Sigmoid colon (tissue), 7 donors: ENCODE results near the gene PHTF2. TPM values are rescaled to one million over a fixed set of nuclear protein-coding genes. Genes with fewer than 3 reads are reported as not detected.

Experiments used
- DNase-seq: peaks from one replicate; pipeline ENCODE4 v3.0.0-alpha.2; 2019
- H3K27ac ChIP-seq, 4 donors: fragments of 200-600 bp; sonication (generic); one replicate each; pipeline ENCODE4 v1.5.1; 2016 to 2019; ENCODE audit warnings: mild to moderate bottlenecking in 1 of 4
- H3K27me3 ChIP-seq, 3 donors: fragments of 200-600 bp; sonication (generic); one replicate each; pipeline ENCODE4 v1.5.1; 2019; ENCODE audit warnings: mild to moderate bottlenecking in 1 of 3
- H3K36me3 ChIP-seq, 4 donors: fragments of 200-600 bp; sonication (generic); one replicate each; pipeline ENCODE4 v1.5.1; 2016 to 2019
- H3K4me1 ChIP-seq, 4 donors: fragments of 200-600 bp; sonication (generic); one replicate each; pipeline ENCODE4 v1.5.1; 2017 to 2019
- H3K4me3 ChIP-seq, 4 donors: fragments of 200-600 bp; sonication (generic); one replicate each; pipeline ENCODE4 v1.5.1; 2017 to 2019; ENCODE audit warnings: mild to moderate bottlenecking in 2 of 4, moderate library complexity in 1 of 4
- H3K9me3 ChIP-seq, 4 donors: fragments of 200-600 bp in 3 of 4; sonication (generic) in 3 of 4; one replicate each; pipeline versions ENCODE4 v1.5.1 to v1.6.1; 2013 to 2019
- EP300 ChIP-seq, 4 donors: sonication (generic); formaldehyde crosslinking; IDR thresholded peaks; one replicate each; pipeline ENCODE4 v1.6.1; 2017; ENCODE audit warnings: antibody characterized with exemption in 4 of 4
- POLR2A ChIP-seq, 2 donors: fragments of 450-650 bp; IDR thresholded peaks; one replicate each; pipeline ENCODE4 v1.6.1; 2016; ENCODE audit warnings: antibody characterized with exemption in 2 of 2, mild to moderate bottlenecking in 2 of 2, moderate library complexity in 2 of 2
- POLR2AphosphoS5 ChIP-seq, 4 donors: sonication (generic); formaldehyde crosslinking; IDR thresholded peaks; one replicate each; pipeline ENCODE4 v1.6.1; 2017; ENCODE audit warnings: antibody characterized with exemption in 4 of 4
- WGBS, 2 donors: extraction: QIAGEN DNeasy Blood & Tissue Kit; methylation state at CpG; one replicate each; pipeline ENCODE4 v1.1.7; 2013; 5-methylcytosine and 5-hydroxymethylcytosine counted together
- intact Hi-C: fragments of 100-400 bp; cut with DNase I; formaldehyde crosslinking; loops from one replicate; pipeline ENCODE4 v1.15.1; 2023
- polyA plus RNA-seq, 3 donors: library from polyadenylated mRNA; stranded (reverse); fragments of 200-250 nt; gene quantifications; one replicate each; pipeline ENCODE4 v1.2.3, GENCODE V29; 2013
- total RNA-seq, 4 donors: library from RNA; depleted of rRNA; stranded (reverse); fragments of >200 nt; gene quantifications; one replicate each; pipeline ENCODE4 v1.1.0, GENCODE V29; 2016
- TF ChIP-seq, protein P1 (sequence below), 4 experiments: fragments of 450-650 bp in 3 of 4; fragments of 200-600 bp in 1 of 4; IDR thresholded peaks; one replicate each; pipeline ENCODE4 v1.5.1; 2016 to 2019; ENCODE audit warnings: antibody characterized with exemption in 4 of 4, mild to moderate bottlenecking in 3 of 4, moderate library complexity in 2 of 4
- donor health status: healthy with polysubstance abuse.
- donor health status: Bipolar disorder and iron deficiency.
- donor health status: healthy.

The PHTF2 gene
- total and polyA plus RNA-seq, 7 donors: 2.3 to 19.3 (median 17.4) TPM

DNA sequence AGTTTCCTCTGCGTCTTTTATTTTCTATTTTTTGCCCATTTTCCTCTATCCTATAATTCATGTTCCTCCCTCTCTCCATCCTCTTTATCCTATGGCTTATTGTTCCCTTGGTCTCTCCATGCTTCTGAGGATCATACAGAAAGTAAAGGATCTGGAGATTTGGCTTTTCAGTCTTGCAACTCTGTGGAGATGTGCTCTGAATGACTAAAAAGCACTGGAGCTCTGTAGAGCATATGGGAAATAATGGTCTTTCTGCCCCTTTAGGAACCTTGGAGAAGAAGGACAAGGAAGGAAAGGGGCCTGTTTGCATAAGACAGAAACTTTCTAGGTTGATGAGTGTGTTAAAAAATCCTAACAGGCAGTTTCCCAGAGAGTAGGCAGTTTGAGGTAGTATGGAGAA lies 120.1 kb downstream of the PHTF2 start:
- Histone ChIP-seq H3K27ac (no peak overlapping the region), H3K4me1 (no peaks in the 10 kb centered on the region), H3K27me3 (no peaks in the 10 kb centered on the region), H3K9me3 (no peaks in the 10 kb centered on the region), H3K36me3 (peaks cover 0 to 11% (median 2%) of the 10 kb centered on the region in 4 donors), H3K4me3 (no peak overlapping the region)
- intact Hi-C loops: no loop called here
- DNase-seq: no peak
- 93 to 100% methylated on average over 1 of the region's 1 CpG for WGBS, 2 donors
- TF ChIP-seq, protein P1, sequence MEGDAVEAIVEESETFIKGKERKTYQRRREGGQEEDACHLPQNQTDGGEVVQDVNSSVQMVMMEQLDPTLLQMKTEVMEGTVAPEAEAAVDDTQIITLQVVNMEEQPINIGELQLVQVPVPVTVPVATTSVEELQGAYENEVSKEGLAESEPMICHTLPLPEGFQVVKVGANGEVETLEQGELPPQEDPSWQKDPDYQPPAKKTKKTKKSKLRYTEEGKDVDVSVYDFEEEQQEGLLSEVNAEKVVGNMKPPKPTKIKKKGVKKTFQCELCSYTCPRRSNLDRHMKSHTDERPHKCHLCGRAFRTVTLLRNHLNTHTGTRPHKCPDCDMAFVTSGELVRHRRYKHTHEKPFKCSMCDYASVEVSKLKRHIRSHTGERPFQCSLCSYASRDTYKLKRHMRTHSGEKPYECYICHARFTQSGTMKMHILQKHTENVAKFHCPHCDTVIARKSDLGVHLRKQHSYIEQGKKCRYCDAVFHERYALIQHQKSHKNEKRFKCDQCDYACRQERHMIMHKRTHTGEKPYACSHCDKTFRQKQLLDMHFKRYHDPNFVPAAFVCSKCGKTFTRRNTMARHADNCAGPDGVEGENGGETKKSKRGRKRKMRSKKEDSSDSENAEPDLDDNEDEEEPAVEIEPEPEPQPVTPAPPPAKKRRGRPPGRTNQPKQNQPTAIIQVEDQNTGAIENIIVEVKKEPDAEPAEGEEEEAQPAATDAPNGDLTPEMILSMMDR (IDR thresholded peaks at IDR 0.05): no peak
- no peak for TF ChIP-seq EP300 (IDR thresholded peaks at IDR 0.05)
- no peak for TF ChIP-seq POLR2AphosphoS5 (IDR thresholded peaks at IDR 0.05)
- no peak for TF ChIP-seq POLR2A (IDR thresholded peaks at IDR 0.05)

DNA sequence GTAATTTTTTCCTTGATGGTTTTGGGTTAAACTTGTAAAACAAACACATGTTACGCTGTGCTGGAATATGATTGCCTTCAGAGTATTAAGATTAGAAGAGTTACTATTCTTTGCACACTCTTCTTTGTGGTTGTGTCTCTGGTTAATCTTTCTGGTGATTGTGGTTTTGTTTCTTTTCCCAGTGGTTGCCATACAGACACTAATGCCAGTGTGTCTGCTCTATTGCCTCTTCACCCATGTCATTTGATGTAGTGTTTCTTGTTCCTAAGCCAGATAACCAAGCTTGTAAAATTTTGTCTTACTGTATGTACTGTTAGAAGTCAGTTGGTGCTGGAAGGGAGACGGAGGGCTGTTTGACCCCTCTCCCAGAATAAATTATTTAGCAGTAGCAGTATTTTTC lies 124.8 kb downstream of the PHTF2 start:
- Histone ChIP-seq H3K4me1 (no peaks in the 10 kb centered on the region), H3K27me3 (no peaks in the 10 kb centered on the region), H3K9me3 (no peaks in the 10 kb centered on the region), H3K27ac (no peak overlapping the region), H3K4me3 (no peak overlapping the region), H3K36me3 (peaks cover 0 to 17% (median 2%) of the 10 kb centered on the region in 4 donors)
- DNase-seq: no peak
- WGBS, 2 donors: 60 to 79% methylated on average over 2 of the region's 2 CpGs
- intact Hi-C loops: loop anchor here (10.0 kb wide), 1 partner anchor 119 kb away; no protein-coding TSS in a partner anchor
- no peak for TF ChIP-seq POLR2A (IDR thresholded peaks at IDR 0.05)
- no peak for TF ChIP-seq EP300 (IDR thresholded peaks at IDR 0.05)

DNA sequence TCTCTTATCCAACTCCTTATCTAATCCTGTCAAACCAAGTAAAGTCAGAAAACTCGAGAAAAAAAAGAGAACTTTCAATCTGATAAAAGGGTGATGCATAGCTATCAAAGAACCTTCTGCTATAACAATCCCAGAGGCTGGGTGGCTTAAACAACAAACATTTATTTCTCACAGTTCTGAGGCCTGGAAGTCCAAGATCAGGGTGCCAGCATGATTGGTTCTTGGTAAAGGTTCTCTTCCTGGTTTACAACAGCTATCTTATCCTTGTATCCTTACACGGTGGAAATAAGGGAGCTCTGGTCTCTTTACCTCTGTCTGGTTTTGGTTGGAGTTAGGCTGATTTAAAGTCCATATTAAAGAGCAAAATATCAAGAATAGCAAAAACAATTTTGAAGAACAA lies 131.9 kb downstream of the PHTF2 start:
- DNase-seq: no peak
- no peak for TF ChIP-seq POLR2A (IDR thresholded peaks at IDR 0.05)
- TF ChIP-seq POLR2AphosphoS5 (IDR thresholded peaks at IDR 0.05): no peak
- TF ChIP-seq, protein P1 (IDR thresholded peaks at IDR 0.05): no peak
- TF ChIP-seq EP300 (IDR thresholded peaks at IDR 0.05): no peak
- no peak overlapping the region for H3K4me3 ChIP-seq
- intact Hi-C loops: no loop called here
- H3K4me1 ChIP-seq: no peaks in the 10 kb centered on the region
- no peaks in the 10 kb centered on the region for H3K9me3 ChIP-seq
- 82% methylated on average over 2 of the region's 2 CpGs for WGBS, 2 donors
- H3K27me3 ChIP-seq: no peaks in the 10 kb centered on the region
- H3K36me3 ChIP-seq: peaks cover 0 to 13% (median 0%) of the 10 kb centered on the region in 4 donors
- H3K27ac ChIP-seq: no peak overlapping the region

DNA sequence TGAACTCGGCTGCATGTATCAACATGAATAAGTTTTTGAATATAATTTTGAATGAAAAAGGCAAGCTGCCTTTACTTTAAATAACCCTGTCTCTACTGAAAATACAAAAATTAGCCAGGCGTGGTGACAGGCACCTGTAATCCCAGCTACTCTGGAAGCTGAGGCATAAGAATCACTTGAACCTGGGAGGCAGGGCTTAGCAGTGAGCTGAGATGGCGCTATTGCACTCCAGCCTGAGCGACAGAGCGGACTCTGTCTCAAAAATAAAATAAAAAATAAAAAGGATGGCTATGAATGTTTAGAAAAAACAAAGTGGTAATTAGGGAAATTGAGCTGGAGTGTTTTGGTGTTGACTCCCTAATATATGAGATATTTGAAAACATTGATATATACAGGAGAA lies 133.3 kb downstream of the PHTF2 start:
- DNase-seq: no peak
- 85 to 86% methylated on average over 5 of the region's 5 CpGs for WGBS, 2 donors
- TF ChIP-seq POLR2AphosphoS5 (IDR thresholded peaks at IDR 0.05) (no peak), EP300 (IDR thresholded peaks at IDR 0.05) (no peak), POLR2A (IDR thresholded peaks at IDR 0.05) (no peak)
- TF ChIP-seq, protein P1 (IDR thresholded peaks at IDR 0.05): no peak
- Histone ChIP-seq H3K27me3 (no peaks in the 10 kb centered on the region), H3K36me3 (peaks cover 0 to 13% (median 0%) of the 10 kb centered on the region in 4 donors), H3K4me3 (no peak overlapping the region), H3K27ac (no peak overlapping the region), H3K9me3 (no peaks in the 10 kb centered on the region), H3K4me1 (no peaks in the 10 kb centered on the region)
- intact Hi-C loops: no loop called here

DNA sequence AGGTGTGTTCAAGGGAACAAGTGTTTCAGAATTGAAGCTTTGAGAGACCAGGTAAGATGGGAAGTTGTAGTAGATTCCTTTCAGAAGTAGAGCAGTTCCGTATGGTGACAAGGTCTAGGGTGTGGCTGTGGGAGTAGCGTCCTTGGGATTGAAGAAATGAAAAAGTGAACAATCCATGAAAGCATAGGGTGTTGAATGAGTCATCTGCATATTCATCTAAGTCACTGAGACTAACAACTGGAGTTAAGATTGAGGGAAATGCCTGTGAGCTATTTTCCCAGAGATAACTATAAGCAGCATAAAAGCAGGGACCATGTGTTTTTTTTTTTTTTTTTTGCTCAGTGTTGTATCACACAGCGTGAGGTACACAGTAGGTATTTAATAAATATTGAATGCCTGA lies 134.8 kb downstream of the PHTF2 start:
- intact Hi-C loops: no loop called here
- DNase-seq: no peak
- H3K9me3 ChIP-seq: no peaks in the 10 kb centered on the region
- H3K27me3 ChIP-seq: no peaks in the 10 kb centered on the region
- no peak overlapping the region for H3K4me3 ChIP-seq
- WGBS, 2 donors: 60 to 81% methylated on average over 3 of the region's 3 CpGs
- TF ChIP-seq EP300 (IDR thresholded peaks at IDR 0.05): no peak
- no peak for TF ChIP-seq POLR2A (IDR thresholded peaks at IDR 0.05)
- TF ChIP-seq, protein P1 (IDR thresholded peaks at IDR 0.05): no peak
- TF ChIP-seq POLR2AphosphoS5 (IDR thresholded peaks at IDR 0.05): no peak
- H3K36me3 ChIP-seq: peaks cover 0 to 7% (median 0%) of the 10 kb centered on the region in 4 donors
- no peak overlapping the region for H3K27ac ChIP-seq
- no peaks in the 10 kb centered on the region for H3K4me1 ChIP-seq
